AG04449 (cell line): ENCODE data around the gene CEP44.
"Not testable (repeated sequence)": the region's sequence is repeated elsewhere in the genome, so short reads cannot be mapped to it uniquely, and the experiment has no call there.

Experiments
- CTCF ChIA-PET: fragments of 350-600 bp; formaldehyde crosslinking; extraction: SDS; loops from one replicate; lab custom pipeline; 2021; ENCODE audit warnings: antibody characterized with exemption; lab: Yijun Ruan, JAX
- POLR2A ChIA-PET: fragments of 400-600, 350-600 bp; formaldehyde crosslinking; extraction: SDS; loops from one replicate; lab custom pipeline; 2020; ENCODE audit warnings: antibody characterized with exemption, inconsistent platforms; lab: Yijun Ruan, JAX
- DNase-seq: peaks from one replicate; pipeline ENCODE4 v3.0.0-alpha.2; 2010; ENCODE audit warnings: low read depth, low spot score
- H3K4me3 ChIP-seq: 2 replicates; pipeline ENCODE4 v1.5.1; 2011; ENCODE audit warnings: low read depth, mild to moderate bottlenecking, control low read depth, low read length
- TF ChIP-seq, protein P1 (sequence below): IDR thresholded peaks from one replicate; pipeline ENCODE4 v1.5.1; 2011; ENCODE audit warnings: mild to moderate bottlenecking, moderate library complexity, low read length, control low read depth, inconsistent platforms; ENCODE audit not compliant: insufficient read depth; ENCODE audit errors: missing control alignments

The CEP44 gene

DNA sequence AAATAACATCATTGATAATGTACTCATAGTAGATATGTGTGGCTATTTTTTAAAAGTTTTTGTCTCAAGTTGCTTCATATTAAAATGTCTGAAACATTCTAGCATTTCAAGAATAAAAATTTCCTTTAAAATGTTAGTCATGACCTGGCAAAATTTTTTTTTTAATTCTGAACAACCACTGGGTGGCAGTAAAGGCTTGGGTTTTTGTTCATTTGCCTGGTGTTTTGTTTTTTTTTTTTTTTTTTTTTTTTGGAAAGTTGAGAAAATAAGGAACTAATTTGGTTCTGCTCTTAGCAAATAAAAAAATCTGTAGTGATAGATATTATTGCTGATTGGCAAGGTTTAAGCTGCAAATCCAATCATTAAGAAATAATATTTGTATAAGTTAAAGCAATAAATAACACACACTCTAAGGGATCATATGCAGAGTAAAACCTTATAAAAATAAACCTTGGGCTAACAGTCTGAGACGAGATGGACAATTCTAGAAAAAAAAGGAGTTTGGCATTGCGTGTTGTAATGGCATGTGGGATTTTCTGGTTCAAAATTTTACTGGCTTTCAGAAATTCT lies 81.4 kb downstream of the CEP44 start:
- CTCF ChIA-PET = interaction anchor here (0.6 to 1.2 kb wide), 4 partner anchors 14 to 349 kb away, joined by 3 to 4 read pairs (median 3); no protein-coding TSS in a partner anchor
- TF ChIP-seq, protein P1, sequence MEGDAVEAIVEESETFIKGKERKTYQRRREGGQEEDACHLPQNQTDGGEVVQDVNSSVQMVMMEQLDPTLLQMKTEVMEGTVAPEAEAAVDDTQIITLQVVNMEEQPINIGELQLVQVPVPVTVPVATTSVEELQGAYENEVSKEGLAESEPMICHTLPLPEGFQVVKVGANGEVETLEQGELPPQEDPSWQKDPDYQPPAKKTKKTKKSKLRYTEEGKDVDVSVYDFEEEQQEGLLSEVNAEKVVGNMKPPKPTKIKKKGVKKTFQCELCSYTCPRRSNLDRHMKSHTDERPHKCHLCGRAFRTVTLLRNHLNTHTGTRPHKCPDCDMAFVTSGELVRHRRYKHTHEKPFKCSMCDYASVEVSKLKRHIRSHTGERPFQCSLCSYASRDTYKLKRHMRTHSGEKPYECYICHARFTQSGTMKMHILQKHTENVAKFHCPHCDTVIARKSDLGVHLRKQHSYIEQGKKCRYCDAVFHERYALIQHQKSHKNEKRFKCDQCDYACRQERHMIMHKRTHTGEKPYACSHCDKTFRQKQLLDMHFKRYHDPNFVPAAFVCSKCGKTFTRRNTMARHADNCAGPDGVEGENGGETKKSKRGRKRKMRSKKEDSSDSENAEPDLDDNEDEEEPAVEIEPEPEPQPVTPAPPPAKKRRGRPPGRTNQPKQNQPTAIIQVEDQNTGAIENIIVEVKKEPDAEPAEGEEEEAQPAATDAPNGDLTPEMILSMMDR = peak; percentile 10
- POLR2A ChIA-PET = no interaction called here
- no peak overlapping the region for H3K4me3 ChIP-seq
- no peak for DNase-seq

DNA sequence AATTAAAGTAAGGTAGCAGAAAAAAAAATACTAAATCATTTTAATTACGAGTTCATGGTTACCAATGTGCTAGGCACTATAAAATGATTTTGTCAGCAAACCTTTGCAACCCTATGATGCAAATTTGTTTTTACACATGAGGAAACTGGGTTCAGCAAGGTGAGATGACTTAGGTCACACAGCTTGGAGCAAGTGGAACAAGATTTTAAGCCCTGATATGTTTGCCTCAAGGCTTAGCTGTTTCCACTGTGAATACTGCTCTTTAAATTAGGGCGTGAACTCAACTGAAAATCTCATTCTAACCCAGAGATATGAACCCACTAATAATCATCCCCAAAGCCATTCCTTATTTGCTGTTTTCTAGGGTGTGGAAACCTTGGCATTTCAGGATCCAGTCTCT lies 86.3 kb downstream of the CEP44 start:
- TF ChIP-seq, protein P1 = no peak
- no peak for DNase-seq
- no peak overlapping the region for H3K4me3 ChIP-seq
- POLR2A ChIA-PET = no interaction called here
- CTCF ChIA-PET = no interaction called here

DNA sequence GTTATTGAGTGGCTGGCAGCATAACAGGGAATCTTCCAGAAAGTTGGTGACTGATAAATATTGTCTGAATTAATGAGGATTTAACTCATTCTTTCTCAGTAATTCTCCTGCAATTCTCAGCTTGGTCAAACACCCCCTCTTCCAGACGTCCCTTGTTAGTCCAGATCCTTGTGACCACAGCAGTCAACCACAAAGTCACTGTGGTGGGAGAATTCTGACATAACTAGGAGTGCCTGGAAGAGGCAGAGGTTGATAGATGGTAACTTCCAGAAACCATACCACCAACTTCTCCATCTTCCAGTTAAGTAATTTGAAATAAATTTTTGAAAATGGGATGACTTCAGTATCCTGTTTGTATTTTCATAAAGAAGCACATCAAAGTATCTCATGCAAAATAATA lies 90.1 kb downstream of the CEP44 start:
- H3K4me3 ChIP-seq = no peak overlapping the region
- TF ChIP-seq, protein P1 = no peak
- CTCF ChIA-PET = no interaction called here
- no peak for DNase-seq
- POLR2A ChIA-PET = no interaction called here

DNA sequence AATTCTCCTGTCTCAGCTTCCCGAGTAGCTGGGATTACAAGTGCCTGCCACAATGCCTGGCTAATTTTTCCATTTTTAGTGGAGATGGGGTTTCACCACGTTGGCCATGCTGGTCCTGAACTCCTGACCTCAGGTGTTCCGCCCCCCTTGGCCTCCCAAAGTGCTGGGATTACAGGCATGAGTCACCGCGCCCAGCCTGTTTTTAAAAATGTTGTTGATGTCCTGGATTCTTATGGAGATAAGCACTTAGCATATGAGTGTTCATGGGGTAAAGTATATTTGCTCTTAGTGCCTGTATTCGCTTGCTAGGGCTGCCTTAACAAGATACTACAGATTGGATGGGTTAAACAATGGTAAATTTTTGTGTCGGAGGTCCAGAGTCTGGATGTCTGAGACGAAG lies 91.7 kb downstream of the CEP44 start:
- POLR2A ChIA-PET = no interaction called here
- no peak overlapping the region for H3K4me3 ChIP-seq
- no peak for DNase-seq
- CTCF ChIA-PET = no interaction called here
- TF ChIP-seq, protein P1 = no peak

DNA sequence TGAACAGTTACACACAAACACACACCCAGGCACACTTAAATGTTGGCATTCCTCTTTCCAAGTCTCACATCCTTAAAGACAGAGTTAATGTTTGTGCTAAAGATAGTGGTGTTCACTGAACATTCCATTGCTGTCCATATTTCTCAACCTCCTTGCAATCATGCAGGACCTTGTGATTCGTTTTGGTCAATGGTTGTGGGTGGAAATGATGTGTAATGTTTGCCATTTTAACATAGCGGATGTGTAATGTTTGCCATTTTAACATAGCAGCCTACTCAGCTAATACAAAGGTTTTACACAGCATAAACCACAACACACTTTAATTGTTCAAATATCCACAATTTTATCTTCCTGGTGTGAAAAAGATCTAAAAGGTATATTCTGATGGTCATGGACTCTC lies 93.9 kb downstream of the CEP44 start:
- CTCF ChIA-PET = no interaction called here
- no peak overlapping the region for H3K4me3 ChIP-seq
- POLR2A ChIA-PET = no interaction called here
- no peak for DNase-seq
- TF ChIP-seq, protein P1 = no peak

DNA sequence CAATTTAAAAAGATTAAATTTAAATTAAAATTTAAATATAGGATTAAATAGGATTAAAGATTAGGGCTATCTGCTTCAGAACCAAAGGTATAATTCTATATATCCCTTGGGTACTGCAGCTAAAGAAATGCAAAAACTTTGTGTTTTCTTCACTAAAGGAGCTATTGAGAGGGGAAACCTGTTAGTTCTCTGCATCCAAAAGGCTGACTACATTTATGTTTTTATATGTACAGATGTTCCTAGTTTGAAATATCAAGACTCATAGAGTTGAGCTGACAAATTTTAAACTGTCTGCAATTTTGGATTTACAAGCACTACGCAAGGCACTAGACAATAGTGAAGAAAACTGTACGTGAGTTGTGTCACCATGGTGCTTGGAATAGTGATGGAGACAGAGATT lies 95.2 kb downstream of the CEP44 start:
- ChIA-PET CTCF (interaction anchor here (1.4 to 1.6 kb wide), 2 partner anchors 13 to 14 kb away, joined by 3 to 4 read pairs; no protein-coding TSS in a partner anchor), POLR2A (no interaction called here)
- DNase-seq = no peak
- H3K4me3 ChIP-seq = no peak overlapping the region
- TF ChIP-seq, protein P1 = no peak

DNA sequence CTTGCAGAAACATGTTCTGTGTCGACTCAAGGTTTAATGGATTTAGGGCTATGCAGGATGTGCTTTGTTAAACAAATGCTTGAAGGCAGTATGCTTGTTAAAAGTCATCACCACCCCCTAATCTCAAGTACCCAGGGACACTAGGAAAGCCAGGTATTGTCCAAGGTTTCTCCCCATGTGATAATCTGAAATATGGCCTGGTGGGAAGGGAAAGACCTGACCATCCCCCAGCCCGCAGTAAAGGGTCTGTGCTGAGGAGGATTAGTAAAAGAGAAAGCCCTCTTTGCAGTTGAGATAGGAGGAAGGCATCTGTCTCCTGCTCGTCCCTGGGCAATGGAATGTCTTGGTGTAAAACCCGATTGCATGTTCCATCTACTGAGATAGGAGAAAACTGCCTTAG lies 96.5 kb downstream of the CEP44 start:
- CTCF ChIA-PET, H3K4me3 ChIP-seq, DNase-seq, POLR2A ChIA-PET: not testable (repeated sequence)
